Activated CD4-positive, CD25-positive, alpha-beta regulatory T cell treated with anti-CD3 and anti-CD28 coated beads, Interleukin-2, amount 50 U/mL, for 16 hours (primary cell): Measurements from ENCODE around the gene SMDT1.
"Not testable (repeated sequence)": the region's sequence is repeated elsewhere in the genome, so short reads cannot be mapped to it uniquely, and the experiment has no call there.

ENCODE experiments used
- DNase-seq: peaks from one replicate; pipeline ENCODE4 v3.0.0-alpha.2; 2020; ENCODE audit warnings: low read depth, low spot score

The SMDT1 gene

DNA sequence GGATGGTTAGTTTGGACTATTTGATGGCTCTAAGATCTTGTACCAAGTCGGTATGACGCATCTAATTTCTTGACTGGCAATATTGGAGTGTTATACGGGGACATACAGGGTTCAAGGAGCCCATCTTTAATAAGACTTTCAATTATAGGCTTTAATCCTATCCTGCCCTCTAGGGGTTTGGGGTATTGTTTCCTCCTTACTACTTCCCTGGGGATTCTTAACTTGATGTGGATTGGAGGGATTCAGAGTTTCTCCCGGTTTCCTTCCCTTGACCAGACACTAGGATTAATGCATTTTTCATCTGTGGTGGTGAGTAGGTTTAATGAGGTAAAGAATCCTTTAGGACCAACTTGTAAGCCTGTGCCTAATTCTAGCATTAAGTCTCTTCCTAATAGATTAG lies 32.3 kb downstream of the SMDT1 start:
- DNase-seq: no peak

DNA sequence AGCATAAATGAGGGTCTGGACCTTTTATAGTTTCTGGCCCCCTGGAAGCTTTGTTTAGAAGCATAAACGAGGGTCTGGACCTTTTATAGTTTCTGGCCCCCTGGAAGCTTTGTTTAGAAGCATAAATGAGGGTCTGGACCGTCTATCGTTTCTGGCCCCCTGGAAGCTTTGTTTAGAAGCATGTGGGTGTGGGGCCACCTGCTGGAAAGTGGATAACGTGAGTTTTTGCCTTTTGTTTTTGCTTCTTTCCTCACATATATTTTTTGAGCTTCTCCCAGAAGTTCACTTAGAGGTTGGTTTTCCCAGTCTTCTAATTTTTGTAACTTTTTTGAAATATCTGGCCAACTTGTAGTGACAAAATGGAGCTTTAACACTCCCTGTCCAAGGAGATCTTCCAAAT lies 33.3 kb downstream of the SMDT1 start:
- DNase-seq: not testable (repeated sequence)

DNA sequence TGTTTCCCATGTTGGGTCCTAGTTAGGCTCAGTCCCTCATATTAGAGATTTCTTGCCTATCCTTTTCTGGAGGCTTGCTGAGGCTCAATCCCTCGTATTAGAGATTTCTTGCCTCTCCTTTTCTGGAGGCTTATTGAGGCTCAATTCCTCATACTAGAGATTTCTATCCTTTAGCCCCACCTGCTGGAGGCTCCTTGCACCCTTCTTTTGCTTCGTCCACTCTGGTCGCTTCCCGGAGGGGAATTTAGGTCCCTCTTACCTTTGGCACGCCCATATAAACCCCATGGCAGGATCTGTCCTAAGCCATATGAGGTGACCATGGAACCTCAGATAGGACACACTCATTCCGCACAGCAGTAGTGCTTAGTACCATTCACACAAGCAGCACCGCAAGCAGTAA lies 35.2 kb downstream of the SMDT1 start:
- DNase-seq: no peak

DNA sequence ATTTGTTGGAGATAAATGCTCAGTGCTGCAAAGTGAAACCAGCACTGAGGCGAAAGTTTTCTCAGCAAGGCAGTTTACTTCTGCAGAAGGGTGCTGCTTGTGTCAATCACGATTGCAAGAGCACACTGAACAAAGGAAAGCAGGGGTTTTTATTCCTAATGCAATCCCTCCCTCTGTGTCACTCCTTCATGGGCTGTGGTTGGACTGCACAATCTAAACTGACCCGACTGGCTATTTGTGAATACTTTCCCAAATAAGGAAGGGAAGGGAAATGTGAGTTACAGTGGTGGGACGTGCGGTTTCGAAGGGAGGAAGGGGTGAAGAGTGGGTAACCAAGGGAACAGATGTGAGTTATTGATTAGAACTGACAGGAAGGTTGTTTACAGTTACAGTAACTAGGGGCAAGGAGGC lies 35.9 kb downstream of the SMDT1 start:
- DNase-seq: not testable (repeated sequence)

DNA sequence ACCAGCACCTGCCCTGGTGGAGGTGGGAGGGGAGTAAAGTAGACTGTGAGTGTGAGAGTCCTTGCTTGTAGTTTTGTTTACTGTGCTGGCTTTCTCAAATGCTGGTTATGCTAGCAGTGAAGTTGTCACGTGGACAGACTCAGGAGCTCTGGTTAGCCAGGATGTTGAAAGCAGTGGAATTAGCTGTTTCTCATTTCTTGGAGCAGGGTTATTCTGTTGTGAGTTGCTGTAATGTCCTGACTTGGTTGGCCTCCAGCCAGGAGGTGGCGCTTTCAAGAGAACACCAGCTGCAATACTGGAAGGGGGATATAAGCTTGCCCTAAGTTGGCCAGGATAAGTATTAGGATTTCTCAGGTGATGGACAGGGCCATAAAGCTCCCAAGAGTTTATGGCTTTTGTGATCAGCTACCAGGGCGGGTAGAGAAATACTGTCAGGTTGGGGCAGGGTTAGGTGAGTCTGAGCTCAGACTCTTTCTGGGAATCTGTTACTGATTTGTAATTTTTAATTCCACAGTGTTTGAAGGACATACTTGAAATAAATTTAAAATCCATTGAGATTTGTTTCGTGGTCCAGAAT lies 37.4 kb downstream of the SMDT1 start:
- no peak for DNase-seq

DNA sequence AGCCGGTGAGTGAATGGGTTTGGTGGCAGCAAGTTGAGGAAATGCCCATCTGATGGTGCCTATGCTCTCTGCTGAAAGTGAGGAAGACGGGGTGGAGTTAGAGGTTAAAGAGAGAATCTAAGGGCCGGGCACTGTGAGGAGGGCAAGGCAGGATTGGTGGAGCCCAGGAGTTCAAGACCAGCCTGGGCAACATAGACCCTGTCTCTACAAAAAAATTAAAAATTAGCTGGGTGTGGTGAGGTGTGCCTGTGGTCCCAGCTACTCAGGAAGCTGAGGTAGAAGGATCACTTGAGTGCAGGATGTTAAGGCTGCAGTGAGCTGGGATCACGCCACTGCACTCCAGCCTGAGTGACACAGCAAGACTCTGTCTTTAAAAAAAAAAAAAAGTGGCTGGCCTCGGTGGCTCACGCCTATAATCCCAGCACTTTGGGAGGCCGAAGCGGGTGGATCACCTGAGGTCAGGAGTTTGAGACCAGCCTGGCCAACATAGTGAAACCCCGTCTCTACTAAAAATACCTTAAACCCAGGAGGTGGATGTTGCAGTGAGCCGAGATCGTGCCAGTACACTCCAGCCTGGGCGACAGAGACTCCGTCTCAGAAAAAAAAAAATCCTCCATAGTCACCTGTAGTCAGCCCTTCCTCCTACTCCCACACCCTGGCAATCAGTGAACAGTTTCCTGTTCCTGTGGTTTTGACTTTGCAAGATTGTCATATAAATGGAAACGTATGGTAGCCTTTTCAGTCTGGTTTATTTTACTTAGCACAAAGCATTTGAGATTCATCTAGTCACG lies 40.9 kb downstream of the SMDT1 start:
- peak; percentile 10 for DNase-seq

DNA sequence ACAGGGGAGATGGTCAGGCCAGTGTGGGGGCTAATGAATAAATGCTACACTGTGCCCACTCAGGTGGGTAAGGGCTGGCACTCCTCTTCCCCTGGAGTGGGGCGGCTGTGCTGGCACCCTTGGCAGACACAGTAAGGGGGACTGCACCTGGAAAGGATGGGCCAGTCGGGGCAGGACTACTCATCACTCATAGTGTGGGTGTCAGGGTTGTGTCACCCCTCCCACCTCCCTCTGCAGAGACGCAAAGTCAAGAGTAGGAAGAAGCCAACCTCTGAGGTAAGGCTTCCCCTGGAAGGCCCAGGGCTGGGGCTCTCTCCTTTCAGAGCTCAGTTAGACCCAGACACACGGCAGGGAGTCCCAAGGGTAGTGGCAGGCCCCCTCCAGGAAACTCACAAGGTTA lies 44.0 kb downstream of the SMDT1 start:
- not testable (repeated sequence) for DNase-seq

DNA sequence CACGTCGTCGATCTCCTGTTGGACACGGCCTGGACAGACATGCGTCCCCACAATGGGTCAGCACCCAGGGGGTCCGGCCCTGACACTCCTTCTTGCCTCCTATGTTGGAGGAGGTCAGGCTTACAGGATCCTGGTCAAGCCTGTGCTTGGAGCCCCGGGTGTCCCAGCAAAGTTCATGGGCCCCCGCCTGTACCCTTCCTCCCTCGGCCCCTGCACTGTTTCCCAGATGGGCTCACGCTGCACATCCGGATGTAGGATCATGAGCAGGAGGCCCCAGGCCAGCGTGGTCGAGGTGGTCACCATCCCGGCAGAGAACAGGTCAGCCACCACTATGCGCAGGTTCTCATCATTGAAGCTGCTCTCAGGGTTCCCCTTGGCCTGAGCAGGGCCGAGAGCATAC lies 48.1 kb downstream of the SMDT1 start:
- DNase-seq: no peak

DNA sequence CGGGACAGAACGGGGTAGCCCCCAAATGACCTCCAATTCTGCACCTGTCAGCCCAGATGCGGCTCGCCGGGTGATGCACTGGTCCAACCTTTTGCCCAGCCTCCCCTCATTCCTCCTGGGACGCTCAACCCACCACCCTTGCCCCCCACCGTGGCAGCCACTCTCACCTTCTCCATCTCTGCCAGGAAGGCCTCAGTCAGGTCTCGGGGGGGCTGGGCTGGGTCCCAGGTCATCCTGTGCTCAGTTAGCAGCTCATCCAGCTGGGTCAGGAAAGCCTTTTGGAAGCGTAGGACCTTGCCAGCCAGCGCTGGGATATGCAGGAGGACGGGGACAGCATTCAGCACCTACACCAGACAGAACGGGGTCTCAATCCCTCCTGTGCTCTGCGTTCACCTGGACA lies 48.5 kb downstream of the SMDT1 start:
- DNase-seq: not testable (repeated sequence)

DNA sequence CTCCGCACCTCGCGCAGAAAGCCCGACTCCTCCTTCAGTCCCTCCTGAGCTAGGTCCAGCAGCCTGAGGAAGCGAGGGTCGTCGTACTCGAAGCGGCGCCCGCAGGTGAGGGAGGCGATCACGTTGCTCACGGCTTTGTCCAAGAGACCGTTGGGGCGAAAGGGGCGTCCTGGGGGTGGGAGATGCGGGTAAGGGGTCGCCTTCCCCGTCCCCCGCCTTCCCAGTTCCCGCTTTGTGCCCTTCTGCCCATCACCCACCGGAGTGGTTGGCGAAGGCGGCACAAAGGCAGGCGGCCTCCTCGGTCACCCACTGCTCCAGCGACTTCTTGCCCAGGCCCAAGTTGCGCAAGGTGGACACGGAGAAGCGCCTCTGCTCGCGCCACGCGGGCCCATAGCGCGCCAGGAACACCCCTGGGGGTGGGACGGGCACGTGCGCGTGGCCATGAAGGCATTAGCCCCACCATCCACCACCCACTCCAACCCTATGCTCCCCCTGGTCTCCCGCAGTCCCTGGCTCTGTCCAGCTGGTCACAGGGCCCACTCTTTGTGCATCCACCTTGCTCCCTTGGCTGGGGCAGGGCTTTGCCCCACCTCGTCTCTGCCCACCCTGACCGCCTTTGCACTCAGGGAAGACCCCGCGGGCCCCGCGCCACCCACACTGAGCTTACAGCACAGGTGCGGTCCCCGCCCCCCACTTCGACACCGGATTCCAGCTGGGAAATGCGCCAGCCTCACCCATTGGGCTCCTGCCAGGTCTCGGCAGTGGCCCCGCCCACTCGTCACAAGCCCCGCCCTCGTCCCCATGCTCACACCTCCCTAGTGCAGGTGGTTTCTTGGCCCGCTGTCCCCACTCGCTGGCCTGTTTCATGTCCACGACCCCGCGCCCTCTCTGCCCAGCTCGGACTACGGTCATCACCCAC lies 49.5 kb downstream of the SMDT1 start:
- DNase-seq: not testable (repeated sequence)

DNA sequence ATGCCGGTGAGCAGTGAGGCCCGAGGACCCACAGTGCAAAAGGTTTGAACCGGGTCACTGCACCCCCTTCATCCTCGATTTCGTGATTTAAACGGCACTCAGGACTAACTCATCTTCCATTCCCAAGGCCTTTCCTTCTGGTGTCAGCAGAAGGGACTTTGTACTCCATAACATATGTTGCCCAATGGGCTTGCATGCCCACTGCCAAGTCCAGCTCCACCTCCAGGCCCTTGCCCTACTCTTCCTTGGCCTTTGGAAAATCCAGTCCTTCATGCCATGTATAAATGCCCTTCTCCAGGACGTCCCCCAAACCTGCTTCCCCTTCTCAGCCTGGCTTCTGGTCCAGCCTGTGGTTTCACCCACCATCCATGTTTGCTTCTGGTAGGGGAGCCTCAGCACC lies 50.7 kb downstream of the SMDT1 start:
- not testable (repeated sequence) for DNase-seq

DNA sequence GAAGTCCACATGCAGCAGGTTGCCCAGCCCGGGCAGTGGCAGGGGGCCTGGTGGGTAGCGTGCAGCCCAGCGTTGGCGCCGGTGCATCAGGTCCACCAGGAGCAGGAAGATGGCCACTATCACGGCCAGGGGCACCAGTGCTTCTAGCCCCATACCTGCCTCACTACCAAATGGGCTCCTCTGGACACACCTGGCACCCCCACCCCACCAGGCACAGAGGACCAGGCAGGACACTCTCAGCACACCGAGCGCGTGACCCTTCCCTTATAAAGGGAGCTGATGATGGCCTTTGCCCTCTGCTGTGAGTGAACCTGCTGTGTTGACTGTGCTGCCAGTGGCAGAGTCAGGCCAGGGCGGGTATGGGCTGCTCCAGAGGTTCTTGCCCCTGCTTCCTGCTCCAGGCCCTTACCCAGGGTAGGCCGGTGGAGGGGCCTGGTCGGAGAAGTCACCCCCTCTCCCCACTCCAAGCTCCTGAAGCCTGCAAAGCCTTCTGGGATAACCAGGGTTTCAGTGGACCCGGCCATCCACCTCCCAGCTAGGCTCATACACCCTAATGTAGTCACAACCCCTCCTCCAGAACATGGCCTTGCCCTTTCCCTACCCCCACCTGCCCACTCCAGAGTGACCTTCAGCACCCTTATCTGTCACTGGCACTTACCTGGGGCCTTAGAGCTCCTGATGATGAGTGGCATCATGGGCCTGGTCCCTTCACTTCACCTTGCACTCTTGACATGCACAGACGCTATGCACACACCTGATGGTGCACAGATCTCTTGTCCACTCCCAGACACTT lies 51.3 kb downstream of the SMDT1 start, which contains the start of gene CYP2D6:
TSS of gene CYP2D6 (minus strand) at position 172 of the 793 bp plus-strand sequence. CDS start at position 153, 19 bp downstream.
- DNase-seq: not testable (repeated sequence)

DNA sequence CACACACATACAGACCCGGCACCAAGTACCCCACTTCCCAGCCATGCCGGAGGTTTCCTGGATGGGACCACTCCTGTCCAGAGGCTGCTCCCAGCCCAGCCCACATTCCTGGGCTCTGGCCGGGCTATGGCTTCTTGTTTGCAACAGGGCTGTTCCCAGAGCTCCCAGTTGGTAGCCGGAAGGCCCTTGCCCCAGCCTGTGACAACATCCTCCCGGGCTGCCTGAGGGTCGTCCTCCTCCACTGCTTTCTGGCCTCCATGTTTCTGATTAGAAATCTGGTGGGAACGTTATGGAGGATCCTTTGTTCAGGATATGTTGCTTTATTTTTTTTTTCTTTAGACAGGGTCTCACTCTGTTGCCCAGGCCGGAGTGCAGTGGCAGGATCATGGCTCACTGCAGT lies 52.1 kb downstream of the SMDT1 start:
- DNase-seq: no peak

DNA sequence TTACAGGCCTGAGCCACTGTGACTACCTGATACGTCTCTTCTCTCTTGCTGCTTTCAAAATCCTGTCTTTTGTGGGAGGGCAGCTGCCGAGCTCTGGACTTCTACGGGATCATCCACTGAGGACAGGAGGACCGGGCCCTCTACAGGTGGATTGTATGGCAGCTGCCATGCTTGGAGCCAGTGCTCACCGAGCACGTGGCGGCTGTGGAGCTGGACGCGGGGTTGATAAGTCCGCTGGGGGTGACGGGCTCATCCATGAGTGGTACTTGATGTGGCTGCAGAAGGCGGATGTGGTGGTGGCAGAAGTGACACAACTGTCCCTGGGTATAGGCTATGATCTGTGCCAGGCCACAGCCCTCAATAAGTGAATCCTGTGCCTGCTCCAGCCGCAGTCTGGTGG lies 53.0 kb downstream of the SMDT1 start:
- no peak for DNase-seq
